GM15510 (cell line): ENCODE results near the gene KAT6B.

Source experiments
- POLR2A ChIP-seq: IDR thresholded peaks from 3 replicates; pipeline ENCODE4 v1.6.1; 2011; ENCODE audit warnings: borderline replicate concordance; ENCODE audit not compliant: insufficient read length; ENCODE audit errors: extremely low read depth

The KAT6B gene

GRCh38 chr10:74891053-74891452, 64.7 kb downstream of the KAT6B start:
- no peak for TF ChIP-seq POLR2A

GRCh38 chr10:74892839-74893238, 66.4 kb downstream of the KAT6B start:
- no peak for TF ChIP-seq POLR2A

GRCh38 chr10:74896788-74897527, 70.6 kb downstream of the KAT6B start:
- no peak for TF ChIP-seq POLR2A

- TF ChIP-seq POLR2A: no peak
These were observed 72.0 kb downstream of the KAT6B start for GRCh38 chr10:74898201-74898976.

GRCh38 chr10:74900297-74900696, 73.9 kb downstream of the KAT6B start:
- no peak for TF ChIP-seq POLR2A

- TF ChIP-seq POLR2A: no peak
These were observed 74.9 kb downstream of the KAT6B start for GRCh38 chr10:74901301-74901700.

GRCh38 chr10:74901867-74902450, 75.6 kb downstream of the KAT6B start:
- no peak for TF ChIP-seq POLR2A

- no peak for TF ChIP-seq POLR2A
These were observed 77.1 kb downstream of the KAT6B start for GRCh38 chr10:74903491-74903890.

GRCh38 chr10:74906611-74907198, 80.3 kb downstream of the KAT6B start:
- no peak for TF ChIP-seq POLR2A

GRCh38 chr10:74909670-74910069, 83.3 kb downstream of the KAT6B start:
- no peak for TF ChIP-seq POLR2A

GRCh38 chr10:74910241-74910975, 84.0 kb downstream of the KAT6B start:
- TF ChIP-seq POLR2A: no peak

- no peak for TF ChIP-seq POLR2A
These were observed 84.6 kb downstream of the KAT6B start for GRCh38 chr10:74910976-74911350.

GRCh38 chr10:74912182-74912581, 85.8 kb downstream of the KAT6B start:
- no peak for TF ChIP-seq POLR2A

- no peak for TF ChIP-seq POLR2A
These were observed 86.3 kb downstream of the KAT6B start for GRCh38 chr10:74912682-74913081.

- no peak for TF ChIP-seq POLR2A
These were observed 87.1 kb downstream of the KAT6B start for GRCh38 chr10:74913377-74913979.

GRCh38 chr10:74916283-74916682, 89.9 kb downstream of the KAT6B start:
- no peak for TF ChIP-seq POLR2A
